ENCODE results near the gene GSTO2. TPM values are rescaled to one million over a fixed set of nuclear protein-coding genes. Genes with fewer than 3 reads are reported as not detected.
A peak's percentile ranks its signal among the peaks of the same experiment; 100 is the strongest.

GSTO2 gene
- total RNA-seq, 2 experiments from 2014 or later: 0.77 to 1.2 TPM

- ChIA-PET CTCF (no interaction called here), POLR2A (interaction anchor here (0.8 to 4.1 kb wide), 3 partner anchors 11 to 26 kb away, joined by 3 to 64 read pairs (median 8); partner anchors contain the start of genes CFAP58 and ITPRIP)
- H3K27me3 Mint-ChIP-seq: no peaks in the 10 kb centered on the region
- Histone ChIP-seq H3K9me3 (ENCODE audit: control insufficient read depth in 1 of 2, insufficient read depth in 1 of 2, low read length in 2 of 2) (no peaks in the 10 kb centered on the region), H3K27me3 (ENCODE audit: control insufficient read depth in 1 of 2, insufficient read depth in 2 of 2, low read length in 2 of 2) (no peaks in the 10 kb centered on the region), H3K4me1 (ENCODE audit: insufficient read depth, low read length) (peaks cover 99% of the 10 kb centered on the region), H3K27ac (ENCODE audit: low read depth in 1 of 2, low read length in 2 of 2) (peak overlapping the region in 1 of 2 donors; percentile 5), H3K4me3 (ENCODE audit: low read length) (no peak overlapping the region), H3K36me3 (ENCODE audit: insufficient read depth, low read length) (peaks cover 4% of the 10 kb centered on the region)
- H3K4me3 Mint-ChIP-seq: peak overlapping the region; percentile 84
- TF ChIP-seq, protein P1, sequence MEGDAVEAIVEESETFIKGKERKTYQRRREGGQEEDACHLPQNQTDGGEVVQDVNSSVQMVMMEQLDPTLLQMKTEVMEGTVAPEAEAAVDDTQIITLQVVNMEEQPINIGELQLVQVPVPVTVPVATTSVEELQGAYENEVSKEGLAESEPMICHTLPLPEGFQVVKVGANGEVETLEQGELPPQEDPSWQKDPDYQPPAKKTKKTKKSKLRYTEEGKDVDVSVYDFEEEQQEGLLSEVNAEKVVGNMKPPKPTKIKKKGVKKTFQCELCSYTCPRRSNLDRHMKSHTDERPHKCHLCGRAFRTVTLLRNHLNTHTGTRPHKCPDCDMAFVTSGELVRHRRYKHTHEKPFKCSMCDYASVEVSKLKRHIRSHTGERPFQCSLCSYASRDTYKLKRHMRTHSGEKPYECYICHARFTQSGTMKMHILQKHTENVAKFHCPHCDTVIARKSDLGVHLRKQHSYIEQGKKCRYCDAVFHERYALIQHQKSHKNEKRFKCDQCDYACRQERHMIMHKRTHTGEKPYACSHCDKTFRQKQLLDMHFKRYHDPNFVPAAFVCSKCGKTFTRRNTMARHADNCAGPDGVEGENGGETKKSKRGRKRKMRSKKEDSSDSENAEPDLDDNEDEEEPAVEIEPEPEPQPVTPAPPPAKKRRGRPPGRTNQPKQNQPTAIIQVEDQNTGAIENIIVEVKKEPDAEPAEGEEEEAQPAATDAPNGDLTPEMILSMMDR (IDR thresholded peaks at IDR 0.05): no peak
- H3K27ac Mint-ChIP-seq: peak overlapping the region; percentile 88
- H3K4me1 Mint-ChIP-seq (ENCODE audit: low read depth): peaks cover 100% of the 10 kb centered on the region
- DNase-seq (peak in 1 of 14 experiments; percentile 11), ATAC-seq (ENCODE audit: poor library complexity) (no peak)
- intact Hi-C loops (cut with DNase I, micrococcal nuclease): no loop called here
- peaks cover 35% of the 10 kb centered on the region for H3K36me3 Mint-ChIP-seq (ENCODE audit: low read depth)
- no peaks in the 10 kb centered on the region for H3K9me3 Mint-ChIP-seq
These were observed 58.1 kb downstream of the GSTO2 start for GRCh38 chr10:104326991-104327610.

- H3K36me3 ChIP-seq (ENCODE audit: insufficient read depth, low read length): peaks cover 5% of the 10 kb centered on the region
- ChIA-PET CTCF (interaction anchor here (1.9 kb wide), 1 partner anchor 25 kb away, joined by 10 read pairs; the partner anchor contains the start of gene CFAP58), POLR2A (interaction anchor here (1.0 to 4.1 kb wide), 6 partner anchors 8 to 25 kb away, joined by 3 to 64 read pairs (median 8); partner anchors contain the start of genes CFAP58 and ITPRIP)
- H3K27ac ChIP-seq (ENCODE audit: low read depth in 1 of 2, low read length in 2 of 2): peak overlapping the region; percentile 75 to 81
- peaks cover 100% of the 10 kb centered on the region for H3K4me1 Mint-ChIP-seq (ENCODE audit: low read depth)
- H3K27me3 ChIP-seq (ENCODE audit: control insufficient read depth in 1 of 2, insufficient read depth in 2 of 2, low read length in 2 of 2): no peaks in the 10 kb centered on the region
- TF ChIP-seq, protein P1 (IDR thresholded peaks at IDR 0.05): no peak
- H3K4me3 Mint-ChIP-seq: peak overlapping the region; percentile 84
- DNase-seq (peak in 4 of 14 experiments; percentile 27 to 67 (median 50)), ATAC-seq (ENCODE audit: poor library complexity) (no peak)
- intact Hi-C loops (cut with DNase I, micrococcal nuclease): loop anchor here in 1 of 2 experiments (2.0 kb wide), 1 partner anchor 19 kb away; no protein-coding TSS in a partner anchor
- H3K27ac Mint-ChIP-seq: peak overlapping the region; percentile 88
- H3K9me3 ChIP-seq (ENCODE audit: control insufficient read depth in 1 of 2, insufficient read depth in 1 of 2, low read length in 2 of 2): no peaks in the 10 kb centered on the region
- peaks cover 38% of the 10 kb centered on the region for H3K36me3 Mint-ChIP-seq (ENCODE audit: low read depth)
- peak overlapping the region; percentile 41 for H3K4me3 ChIP-seq (ENCODE audit: low read length)
- H3K9me3 Mint-ChIP-seq: no peaks in the 10 kb centered on the region
- peaks cover 97% of the 10 kb centered on the region for H3K4me1 ChIP-seq (ENCODE audit: insufficient read depth, low read length)
- H3K27me3 Mint-ChIP-seq: no peaks in the 10 kb centered on the region
These were observed 59.0 kb downstream of the GSTO2 start for GRCh38 chr10:104327745-104328645.

- peaks cover 5% of the 10 kb centered on the region for H3K36me3 ChIP-seq (ENCODE audit: insufficient read depth, low read length)
- DNase-seq (no peak), ATAC-seq (ENCODE audit: poor library complexity) (no peak)
- ChIA-PET CTCF (interaction anchor here (1.9 to 2.0 kb wide), 2 partner anchors 10 to 25 kb away, joined by 7 to 10 read pairs; partner anchors contain the start of genes CFAP58 and ITPRIP), POLR2A (interaction anchor here (1.0 to 4.1 kb wide), 7 partner anchors 8 to 25 kb away, joined by 3 to 64 read pairs (median 4); partner anchors contain the start of genes CFAP58 and ITPRIP)
- H3K27ac ChIP-seq (ENCODE audit: low read depth in 1 of 2, low read length in 2 of 2): peak overlapping the region; percentile 75 to 81
- peak overlapping the region; percentile 41 for H3K4me3 ChIP-seq (ENCODE audit: low read length)
- Mint-ChIP-seq H3K4me1 (ENCODE audit: low read depth) (peaks cover 100% of the 10 kb centered on the region), H3K4me3 (peak overlapping the region; percentile 84), H3K36me3 (ENCODE audit: low read depth) (peaks cover 43% of the 10 kb centered on the region), H3K9me3 (no peaks in the 10 kb centered on the region), H3K27ac (peak overlapping the region; percentile 88), H3K27me3 (no peaks in the 10 kb centered on the region)
- peaks cover 97% of the 10 kb centered on the region for H3K4me1 ChIP-seq (ENCODE audit: insufficient read depth, low read length)
- TF ChIP-seq, protein P1 (IDR thresholded peaks at IDR 0.05): no peak
- no peaks in the 10 kb centered on the region for H3K9me3 ChIP-seq (ENCODE audit: control insufficient read depth in 1 of 2, insufficient read depth in 1 of 2, low read length in 2 of 2)
- intact Hi-C loops (cut with DNase I, micrococcal nuclease): loop anchor here in 1 of 2 experiments (2.0 kb wide), 1 partner anchor 20 kb away; no protein-coding TSS in a partner anchor
- no peaks in the 10 kb centered on the region for H3K27me3 ChIP-seq (ENCODE audit: control insufficient read depth in 1 of 2, insufficient read depth in 2 of 2, low read length in 2 of 2)
These were observed 59.6 kb downstream of the GSTO2 start for GRCh38 chr10:104328646-104328895.

Data from CD4-positive, alpha-beta T cell (primary cell).